Activated naive CD4-positive, alpha-beta T cell treated with anti-CD3 and anti-CD28 coated beads, Interleukin-2, amount 10 ng/mL, durations not matched to agents 7 days and 5 days (primary cell): ENCODE data around the gene PLCH2.

Experiments used
- CTCF ChIA-PET: fragments of 350-600 bp; sonication (Branson Sonifier 250); formaldehyde crosslinking; loops from one replicate; lab custom pipeline; 2021; ENCODE audit warnings: antibody characterized with exemption; lab: Charles Lee
- DNase-seq: peaks from one replicate; pipeline ENCODE4 v3.0.0-alpha.2; 2020
- H3K27ac Mint-ChIP-seq: one replicate; pipeline ENCODE4 v1.8.0; 2021; ENCODE audit warnings: mild to moderate bottlenecking, moderate library complexity, mixed read lengths
- H3K27me3 Mint-ChIP-seq: one replicate; pipeline ENCODE4 v1.8.0; 2021; ENCODE audit warnings: mild to moderate bottlenecking, mixed read lengths
- H3K36me3 Mint-ChIP-seq: one replicate; pipeline ENCODE4 v1.8.0; 2021; ENCODE audit warnings: mixed read lengths
- H3K4me1 Mint-ChIP-seq: one replicate; pipeline ENCODE4 v1.8.0; 2021; ENCODE audit warnings: mixed read lengths
- H3K4me3 Mint-ChIP-seq: one replicate; pipeline ENCODE4 v1.8.0; 2021; ENCODE audit warnings: mild to moderate bottlenecking, moderate library complexity, mixed read lengths
- H3K9me3 Mint-ChIP-seq: one replicate; pipeline ENCODE4 v1.8.0; 2021; ENCODE audit warnings: mixed read lengths

Gene PLCH2

GRCh38 chr1:2498648-2499047 lies 22.6 kb downstream of the PLCH2 start:
- H3K9me3 Mint-ChIP-seq, result no peaks in the 10 kb centered on the region
- CTCF ChIA-PET, result no interaction called here
- H3K27me3 Mint-ChIP-seq, result peaks cover 5% of the 10 kb centered on the region
- H3K4me1 Mint-ChIP-seq, result peaks cover 40% of the 10 kb centered on the region
- H3K36me3 Mint-ChIP-seq, result no peaks in the 10 kb centered on the region
- H3K27ac Mint-ChIP-seq, result no peak overlapping the region
- DNase-seq, result no peak
- H3K4me3 Mint-ChIP-seq, result no peak overlapping the region

DNA sequence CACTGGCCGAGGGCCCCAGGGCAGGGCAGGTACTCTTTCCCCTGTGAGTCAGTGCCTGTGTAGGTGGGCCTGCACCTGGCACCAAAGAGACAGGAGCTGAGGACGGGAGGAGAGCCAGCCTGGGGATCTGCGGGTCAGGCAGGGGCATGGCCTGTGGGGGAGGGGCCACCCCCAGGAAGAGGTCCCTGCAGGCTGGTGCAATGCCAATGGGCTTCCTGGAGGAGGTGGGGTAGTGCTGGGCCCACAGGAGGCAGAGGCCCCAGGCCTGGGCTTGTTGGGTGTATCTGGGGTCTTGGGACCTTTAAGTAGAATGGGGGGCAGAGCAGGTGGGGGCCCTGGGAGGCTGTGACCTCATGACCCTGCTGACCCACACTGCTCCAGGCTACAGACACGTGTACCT lies 23.2 kb downstream of the PLCH2 start:
- Mint-ChIP-seq H3K4me1 (peaks cover 33% of the 10 kb centered on the region), H3K4me3 (no peak overlapping the region), H3K27me3 (peaks cover 5% of the 10 kb centered on the region), H3K36me3 (no peaks in the 10 kb centered on the region), H3K27ac (peak overlapping the region; percentile 67), H3K9me3 (no peaks in the 10 kb centered on the region)
- DNase-seq, result no peak
- CTCF ChIA-PET, result no interaction called here

- CTCF ChIA-PET, result no interaction called here
- Mint-ChIP-seq H3K4me1 (peaks cover 32% of the 10 kb centered on the region), H3K4me3 (no peak overlapping the region), H3K9me3 (no peaks in the 10 kb centered on the region), H3K36me3 (no peaks in the 10 kb centered on the region), H3K27me3 (peaks cover 5% of the 10 kb centered on the region), H3K27ac (peak overlapping the region; percentile 67)
- peak; percentile 63 for DNase-seq
Observed at GRCh38 chr1:2499986-2500596, 24.0 kb downstream of the PLCH2 start.

DNA sequence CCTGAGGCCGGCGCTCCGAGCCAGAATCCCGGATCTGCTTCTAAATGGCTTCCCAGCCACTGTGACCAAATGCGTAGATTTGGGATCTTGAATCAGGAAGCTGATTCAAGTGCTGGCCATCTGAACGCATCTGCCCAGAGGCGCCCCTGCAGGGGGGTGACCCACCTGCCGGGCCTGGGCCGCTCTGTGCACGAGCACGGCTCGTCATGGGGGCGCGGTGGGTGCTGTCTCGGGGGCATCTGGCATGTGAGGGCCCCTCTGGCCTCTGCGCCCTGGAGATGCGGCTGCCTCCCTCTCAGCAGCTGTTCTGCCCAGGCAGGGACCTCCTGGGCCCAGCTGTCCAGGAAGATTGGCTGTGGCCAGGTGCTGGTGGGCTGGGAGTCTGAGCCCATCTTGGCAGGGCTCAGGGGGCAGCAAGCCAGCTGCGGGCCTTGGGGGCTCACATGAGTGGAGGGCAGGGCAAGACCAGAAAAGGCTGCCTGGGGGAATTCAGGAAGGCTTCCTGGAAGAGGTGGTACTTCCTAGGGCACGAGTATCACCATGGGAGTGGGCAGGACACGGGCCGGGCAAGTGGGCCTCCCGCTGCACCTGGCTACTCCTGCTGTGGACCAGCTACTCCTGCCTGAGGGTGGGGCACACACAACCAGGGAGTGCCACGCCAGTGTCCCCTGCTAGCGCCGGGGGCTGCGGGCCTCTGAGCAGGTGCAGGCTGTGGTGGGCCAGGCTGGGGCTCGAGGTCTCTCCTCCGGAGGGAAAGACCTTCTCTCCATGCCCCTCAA lies 25.1 kb downstream of the PLCH2 start:
- no peaks in the 10 kb centered on the region for H3K9me3 Mint-ChIP-seq
- DNase-seq, result no peak
- no peak overlapping the region for H3K27ac Mint-ChIP-seq
- CTCF ChIA-PET, result no interaction called here
- peaks cover 27% of the 10 kb centered on the region for H3K4me1 Mint-ChIP-seq
- H3K4me3 Mint-ChIP-seq, result no peak overlapping the region
- H3K27me3 Mint-ChIP-seq, result peaks cover 2% of the 10 kb centered on the region
- no peaks in the 10 kb centered on the region for H3K36me3 Mint-ChIP-seq

DNA sequence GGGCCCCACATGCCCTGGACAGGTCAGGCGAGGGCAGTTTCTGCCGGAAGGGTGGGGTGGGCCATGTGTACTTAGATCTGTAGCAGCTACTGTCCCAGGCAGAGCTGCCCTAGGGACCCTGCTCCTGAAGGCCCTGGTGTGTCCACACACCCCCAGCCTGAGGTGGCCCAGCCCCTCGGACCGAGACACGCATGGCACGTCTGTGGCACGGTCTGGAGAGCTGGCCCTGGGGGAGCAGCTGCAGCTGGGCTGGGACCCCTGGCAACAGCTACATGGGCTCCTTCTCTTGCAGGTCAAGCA lies 25.7 kb downstream of the PLCH2 start:
- peaks cover 22% of the 10 kb centered on the region for H3K4me1 Mint-ChIP-seq
- H3K4me3 Mint-ChIP-seq, result no peak overlapping the region
- H3K27me3 Mint-ChIP-seq, result no peaks in the 10 kb centered on the region
- H3K27ac Mint-ChIP-seq, result no peak overlapping the region
- DNase-seq, result no peak
- no peaks in the 10 kb centered on the region for H3K36me3 Mint-ChIP-seq
- H3K9me3 Mint-ChIP-seq, result no peaks in the 10 kb centered on the region
- CTCF ChIA-PET, result no interaction called here

GRCh38 chr1:2502210-2502609 lies 26.1 kb downstream of the PLCH2 start:
- no peaks in the 10 kb centered on the region for H3K9me3 Mint-ChIP-seq
- CTCF ChIA-PET, result no interaction called here
- no peak overlapping the region for H3K4me3 Mint-ChIP-seq
- DNase-seq, result no peak
- no peaks in the 10 kb centered on the region for H3K27me3 Mint-ChIP-seq
- no peak overlapping the region for H3K27ac Mint-ChIP-seq
- H3K36me3 Mint-ChIP-seq, result no peaks in the 10 kb centered on the region
- peaks cover 18% of the 10 kb centered on the region for H3K4me1 Mint-ChIP-seq

DNA sequence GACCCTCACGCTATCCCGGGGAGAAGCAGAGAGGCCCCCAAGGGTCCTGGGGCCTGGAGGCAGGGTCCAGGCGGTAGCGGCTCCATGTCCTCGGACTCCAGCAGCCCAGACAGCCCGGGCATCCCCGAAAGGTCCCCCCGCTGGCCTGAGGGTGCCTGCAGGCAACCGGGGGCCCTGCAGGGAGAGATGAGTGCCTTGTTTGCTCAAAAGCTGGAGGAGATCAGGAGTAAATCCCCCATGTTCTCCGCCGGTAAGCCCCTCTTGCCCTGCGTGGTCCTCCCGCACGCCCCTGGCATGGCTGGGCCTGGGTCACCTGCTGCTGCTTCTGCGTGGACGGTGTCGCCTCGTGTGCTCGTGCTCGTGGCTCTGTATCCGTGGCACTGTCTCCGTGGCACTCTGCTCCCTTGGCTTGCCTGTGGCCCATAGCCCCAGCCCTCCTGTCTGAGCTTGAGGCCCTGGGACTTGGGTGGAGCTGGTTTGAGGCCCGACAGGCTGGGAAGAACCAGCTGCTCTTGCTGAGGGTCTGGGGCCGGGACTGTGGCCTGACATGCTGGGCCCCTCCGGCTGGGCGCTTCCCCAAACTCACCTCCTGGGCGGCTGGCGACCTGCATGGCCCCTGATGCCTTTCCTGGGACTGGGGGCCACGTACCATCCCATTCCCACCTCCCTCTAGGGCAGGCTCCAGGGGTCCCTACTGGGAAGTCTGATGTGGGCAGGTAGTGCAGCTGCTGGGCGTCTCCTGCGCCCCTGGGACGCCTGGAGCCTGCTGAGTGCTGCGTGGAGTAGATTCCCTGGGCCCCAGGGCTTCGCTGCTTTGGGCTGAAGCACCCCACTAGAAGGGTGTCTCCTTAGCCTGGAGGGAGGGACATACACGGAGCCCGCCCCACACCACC lies 26.8 kb downstream of the PLCH2 start:
- Mint-ChIP-seq H3K4me3 (no peak overlapping the region), H3K9me3 (no peaks in the 10 kb centered on the region), H3K4me1 (peaks cover 18% of the 10 kb centered on the region), H3K36me3 (no peaks in the 10 kb centered on the region), H3K27ac (peak overlapping the region; percentile 7), H3K27me3 (no peaks in the 10 kb centered on the region)
- no peak for DNase-seq
- CTCF ChIA-PET, result no interaction called here

DNA sequence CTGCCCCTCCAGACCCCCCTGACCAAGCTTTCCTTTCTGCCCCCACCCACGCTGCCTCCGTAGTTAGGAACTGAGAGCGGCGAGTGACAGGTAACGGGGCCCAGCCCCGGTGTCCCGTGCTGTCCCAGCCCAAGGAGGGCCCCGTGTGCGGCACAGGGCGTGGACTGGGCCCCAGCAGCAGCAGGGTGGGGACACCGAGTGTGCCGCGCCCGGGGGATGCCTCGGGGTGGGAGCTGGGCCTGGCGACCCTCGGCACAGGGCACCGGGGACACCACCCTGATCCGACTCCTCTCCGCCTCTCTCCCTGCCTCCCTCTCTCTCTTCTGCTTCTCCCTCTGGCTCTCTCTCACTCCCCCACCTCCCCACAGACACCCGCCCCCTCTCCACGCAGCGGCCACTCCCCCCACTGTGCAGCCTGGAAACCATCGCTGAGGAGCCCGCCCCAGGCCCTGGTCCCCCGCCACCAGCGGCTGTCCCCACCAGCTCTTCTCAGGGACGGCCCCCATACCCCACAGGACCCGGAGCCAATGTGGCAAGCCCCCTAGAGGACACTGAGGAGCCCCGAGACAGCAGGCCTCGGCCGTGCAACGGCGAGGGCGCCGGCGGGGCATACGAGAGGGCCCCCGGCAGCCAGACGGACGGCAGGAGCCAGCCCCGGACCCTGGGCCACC lies 27.6 kb downstream of the PLCH2 start:
- Mint-ChIP-seq H3K27ac (peak overlapping the region; percentile 7), H3K9me3 (no peaks in the 10 kb centered on the region), H3K27me3 (no peaks in the 10 kb centered on the region), H3K4me3 (no peak overlapping the region), H3K36me3 (peaks cover 6% of the 10 kb centered on the region), H3K4me1 (peaks cover 18% of the 10 kb centered on the region)
- CTCF ChIA-PET, result no interaction called here
- no peak for DNase-seq

- CTCF ChIA-PET, result no interaction called here
- Mint-ChIP-seq H3K27ac (no peak overlapping the region), H3K36me3 (peaks cover 11% of the 10 kb centered on the region), H3K9me3 (no peaks in the 10 kb centered on the region), H3K27me3 (no peaks in the 10 kb centered on the region), H3K4me1 (peaks cover 13% of the 10 kb centered on the region), H3K4me3 (no peak overlapping the region)
- DNase-seq, result no peak
Observed at GRCh38 chr1:2504225-2504948, 28.3 kb downstream of the PLCH2 start.

- Mint-ChIP-seq H3K4me1 (peaks cover 8% of the 10 kb centered on the region), H3K27ac (no peak overlapping the region), H3K9me3 (no peaks in the 10 kb centered on the region), H3K4me3 (no peak overlapping the region), H3K27me3 (no peaks in the 10 kb centered on the region), H3K36me3 (peaks cover 13% of the 10 kb centered on the region)
- no peak for DNase-seq
- CTCF ChIA-PET, result no interaction called here
Observed at GRCh38 chr1:2504949-2505272, 28.8 kb downstream of the PLCH2 start.

GRCh38 chr1:2505461-2505994 lies 29.4 kb downstream of the PLCH2 start:
- Mint-ChIP-seq H3K27me3 (no peaks in the 10 kb centered on the region), H3K9me3 (no peaks in the 10 kb centered on the region)

DNA sequence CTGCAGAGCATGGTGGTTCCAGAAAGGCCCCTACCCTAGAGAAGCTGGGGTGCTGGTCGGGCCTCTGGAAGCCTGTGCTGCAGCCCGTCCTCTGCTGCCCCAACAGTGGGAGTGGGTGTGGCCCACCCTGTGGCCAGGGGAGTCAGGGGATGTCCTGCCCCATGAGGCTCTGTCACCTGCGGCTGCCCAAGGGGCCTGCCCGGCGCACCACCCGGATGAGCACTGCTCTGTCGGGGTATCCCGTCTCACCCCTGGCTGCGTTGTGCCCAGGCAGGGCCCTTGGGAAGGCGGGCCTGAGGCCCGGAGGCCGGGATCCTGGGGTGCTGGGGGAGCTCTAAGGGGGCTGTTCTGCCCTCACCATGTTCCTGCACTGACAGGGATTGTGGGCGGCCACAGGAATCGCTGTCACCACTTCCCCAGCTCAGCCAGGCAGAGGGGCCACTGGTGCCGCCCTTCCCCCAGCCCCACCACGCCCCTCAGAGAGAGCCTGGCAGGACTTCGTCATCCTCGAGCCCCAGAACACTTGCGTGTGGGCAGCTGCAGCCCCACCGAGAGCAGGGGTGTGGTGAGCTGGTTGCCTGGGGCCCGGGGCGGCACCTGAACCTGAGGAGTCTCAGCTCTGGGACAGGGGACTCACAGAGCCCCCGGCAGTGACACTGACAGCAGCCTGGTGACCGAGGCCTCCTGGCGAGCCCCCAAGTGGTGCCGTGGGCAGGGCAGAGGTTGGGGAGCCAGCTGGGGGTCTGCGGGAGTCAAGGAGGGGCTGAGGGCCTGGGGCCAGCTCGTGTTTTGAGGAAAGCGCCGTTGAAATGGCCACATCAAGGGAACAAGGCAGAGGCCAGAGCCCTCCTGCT lies 30.1 kb downstream of the PLCH2 start:
- no peaks in the 10 kb centered on the region for H3K9me3 Mint-ChIP-seq
- CTCF ChIA-PET, result no interaction called here
- no peaks in the 10 kb centered on the region for H3K4me1 Mint-ChIP-seq
- peaks cover 17% of the 10 kb centered on the region for H3K36me3 Mint-ChIP-seq
- H3K27ac Mint-ChIP-seq, result no peak overlapping the region
- DNase-seq, result no peak
- no peak overlapping the region for H3K4me3 Mint-ChIP-seq
- no peaks in the 10 kb centered on the region for H3K27me3 Mint-ChIP-seq

More at GRCh38 chr1:2505461-2505994, 29.4 kb downstream of the PLCH2 start:
- H3K4me3 Mint-ChIP-seq, result no peak overlapping the region
- CTCF ChIA-PET, result no interaction called here
- peaks cover 2% of the 10 kb centered on the region for H3K4me1 Mint-ChIP-seq
- DNase-seq, result no peak
- peaks cover 16% of the 10 kb centered on the region for H3K36me3 Mint-ChIP-seq
- no peak overlapping the region for H3K27ac Mint-ChIP-seq
